IPS-20b (cell line): ENCODE measurements around the gene PI4KA.

Experiments
- H3K27ac ChIP-seq: one replicate; pipeline ENCODE4 v1.5.1; 2013; ENCODE audit warnings: low read length
- H3K27me3 ChIP-seq: 2 replicates; pipeline ENCODE4 v1.6.1; 2013; ENCODE audit warnings: mild to moderate bottlenecking, low read length, inconsistent platforms; ENCODE audit not compliant: insufficient read depth
- H3K36me3 ChIP-seq: 2 replicates; pipeline ENCODE4 v1.6.1; 2013; ENCODE audit warnings: low read depth, mild to moderate bottlenecking, inconsistent platforms, low read length, moderate library complexity; ENCODE audit not compliant: insufficient read depth
- H3K4me1 ChIP-seq: 2 replicates; pipeline ENCODE4 v1.6.1; 2013; ENCODE audit warnings: mild to moderate bottlenecking, control low read depth, inconsistent platforms, low read length, moderate library complexity; ENCODE audit not compliant: insufficient read depth
- H3K4me3 ChIP-seq: 2 replicates; pipeline ENCODE4 v1.5.1; 2013; ENCODE audit warnings: mild to moderate bottlenecking, low read length, inconsistent platforms
- H3K9ac ChIP-seq: 2 replicates; pipeline ENCODE4 v1.6.1; 2013; ENCODE audit warnings: low read depth, mild to moderate bottlenecking, inconsistent platforms, low read length, moderate library complexity
- H3K9me3 ChIP-seq: 2 replicates; pipeline ENCODE4 v1.6.1; 2013; ENCODE audit warnings: mild to moderate bottlenecking, low read depth, low read length, inconsistent platforms; ENCODE audit not compliant: insufficient read depth

The PI4KA gene

GRCh38 chr22:20809538-20810185 lies 48.9 kb downstream of the PI4KA start:
- Histone ChIP-seq H3K4me1 (no peaks in the 10 kb centered on the region), H3K27me3 (no peaks in the 10 kb centered on the region), H3K4me3 (no peak overlapping the region), H3K9me3 (no peaks in the 10 kb centered on the region), H3K36me3 (peaks cover 41% of the 10 kb centered on the region), H3K9ac (no peak overlapping the region), H3K27ac (no peak overlapping the region)

- Histone ChIP-seq H3K36me3 (peaks cover 49% of the 10 kb centered on the region), H3K4me1 (no peaks in the 10 kb centered on the region), H3K4me3 (no peak overlapping the region), H3K27me3 (no peaks in the 10 kb centered on the region), H3K9me3 (no peaks in the 10 kb centered on the region), H3K27ac (no peak overlapping the region), H3K9ac (no peak overlapping the region)
Observed at GRCh38 chr22:20808844-20809243, 49.8 kb downstream of the PI4KA start.

- no peaks in the 10 kb centered on the region for H3K27me3 ChIP-seq
- no peak overlapping the region for H3K27ac ChIP-seq
- H3K36me3 ChIP-seq: peaks cover 53% of the 10 kb centered on the region
Observed at GRCh38 chr22:20807315-20807752, 51.3 kb downstream of the PI4KA start.

GRCh38 chr22:20805972-20806471 lies 52.6 kb downstream of the PI4KA start:
- Histone ChIP-seq H3K36me3 (peaks cover 59% of the 10 kb centered on the region), H3K4me3 (no peak overlapping the region), H3K27me3 (no peaks in the 10 kb centered on the region), H3K9me3 (no peaks in the 10 kb centered on the region), H3K4me1 (no peaks in the 10 kb centered on the region), H3K9ac (no peak overlapping the region), H3K27ac (no peak overlapping the region)

More at GRCh38 chr22:20807315-20807752, 51.3 kb downstream of the PI4KA start:
- no peaks in the 10 kb centered on the region for H3K9me3 ChIP-seq
- no peak overlapping the region for H3K4me3 ChIP-seq
- no peaks in the 10 kb centered on the region for H3K4me1 ChIP-seq
- no peak overlapping the region for H3K9ac ChIP-seq

GRCh38 chr22:20804650-20805049 lies 54.0 kb downstream of the PI4KA start:
- Histone ChIP-seq H3K4me3 (no peak overlapping the region), H3K36me3 (peaks cover 62% of the 10 kb centered on the region), H3K4me1 (no peaks in the 10 kb centered on the region), H3K9ac (no peak overlapping the region), H3K27me3 (no peaks in the 10 kb centered on the region), H3K27ac (no peak overlapping the region), H3K9me3 (no peaks in the 10 kb centered on the region)

- Histone ChIP-seq H3K4me1 (no peaks in the 10 kb centered on the region), H3K9me3 (no peaks in the 10 kb centered on the region), H3K4me3 (no peak overlapping the region), H3K9ac (no peak overlapping the region), H3K27ac (no peak overlapping the region), H3K36me3 (peaks cover 65% of the 10 kb centered on the region), H3K27me3 (no peaks in the 10 kb centered on the region)
Observed at GRCh38 chr22:20803696-20804324, 54.8 kb downstream of the PI4KA start.

GRCh38 chr22:20802922-20803553 lies 55.6 kb downstream of the PI4KA start:
- Histone ChIP-seq H3K4me1 (no peaks in the 10 kb centered on the region), H3K4me3 (no peak overlapping the region), H3K27me3 (no peaks in the 10 kb centered on the region), H3K9me3 (no peaks in the 10 kb centered on the region), H3K27ac (no peak overlapping the region), H3K36me3 (peaks cover 71% of the 10 kb centered on the region), H3K9ac (no peak overlapping the region)

- H3K9me3 ChIP-seq: no peaks in the 10 kb centered on the region
- no peaks in the 10 kb centered on the region for H3K4me1 ChIP-seq
- no peaks in the 10 kb centered on the region for H3K27me3 ChIP-seq
- no peak overlapping the region for H3K4me3 ChIP-seq
- H3K9ac ChIP-seq: no peak overlapping the region
- H3K36me3 ChIP-seq: peaks cover 74% of the 10 kb centered on the region
- H3K27ac ChIP-seq: no peak overlapping the region
Observed at GRCh38 chr22:20802452-20802851, 56.2 kb downstream of the PI4KA start.

- Histone ChIP-seq H3K9ac (no peak overlapping the region), H3K36me3 (peaks cover 71% of the 10 kb centered on the region), H3K9me3 (no peaks in the 10 kb centered on the region), H3K27me3 (no peaks in the 10 kb centered on the region), H3K4me1 (no peaks in the 10 kb centered on the region), H3K4me3 (no peak overlapping the region), H3K27ac (no peak overlapping the region)
Observed at GRCh38 chr22:20799449-20799848, 59.2 kb downstream of the PI4KA start.

GRCh38 chr22:20798974-20799373 lies 59.6 kb downstream of the PI4KA start:
- Histone ChIP-seq H3K4me1 (no peaks in the 10 kb centered on the region), H3K27me3 (no peaks in the 10 kb centered on the region), H3K36me3 (peaks cover 66% of the 10 kb centered on the region), H3K9me3 (no peaks in the 10 kb centered on the region), H3K4me3 (no peak overlapping the region), H3K9ac (no peak overlapping the region), H3K27ac (no peak overlapping the region)

GRCh38 chr22:20798218-20798617 lies 60.4 kb downstream of the PI4KA start:
- Histone ChIP-seq H3K36me3 (peaks cover 59% of the 10 kb centered on the region), H3K27ac (no peak overlapping the region)

GRCh38 chr22:20796731-20797130 lies 61.9 kb downstream of the PI4KA start:
- no peak overlapping the region for H3K27ac ChIP-seq
- peaks cover 53% of the 10 kb centered on the region for H3K36me3 ChIP-seq
- H3K27me3 ChIP-seq: no peaks in the 10 kb centered on the region
- no peak overlapping the region for H3K9ac ChIP-seq
- no peaks in the 10 kb centered on the region for H3K9me3 ChIP-seq
- no peaks in the 10 kb centered on the region for H3K4me1 ChIP-seq
- H3K4me3 ChIP-seq: no peak overlapping the region

More at GRCh38 chr22:20798218-20798617, 60.4 kb downstream of the PI4KA start:
- H3K27me3 ChIP-seq: no peaks in the 10 kb centered on the region
- H3K9ac ChIP-seq: no peak overlapping the region
- no peak overlapping the region for H3K4me3 ChIP-seq
- H3K9me3 ChIP-seq: no peaks in the 10 kb centered on the region
- H3K4me1 ChIP-seq: no peaks in the 10 kb centered on the region
